Activated T-cell treated with anti-CD3 and anti-CD28 coated beads, Interleukin-2, amount 50 U/mL, for 1 hour (primary cell): Measurements from ENCODE around the gene PDCD1LG2.

Experiments used
- DNase-seq: peaks from one replicate; pipeline ENCODE4 v3.0.0-alpha.2; 2020

Gene PDCD1LG2

GRCh38 chr9:5614985-5615384 lies 104.7 kb downstream of the PDCD1LG2 start:
- DNase-seq: no peak

GRCh38 chr9:5617749-5618148 lies 107.4 kb downstream of the PDCD1LG2 start:
- no peak for DNase-seq

- no peak for DNase-seq
These were observed 110.2 kb downstream of the PDCD1LG2 start for GRCh38 chr9:5620494-5620893.
